Neural cell (in vitro differentiated cells): ENCODE results near the gene NFIA. TPM values are rescaled to one million over a fixed set of nuclear protein-coding genes. Genes with fewer than 3 reads are reported as not detected.

ENCODE experiments used
- H2AFZ ChIP-seq: fragments of 200-600, 300-800 bp; sonication (generic), shearing (Covaris generic); 2 replicates; pipeline ENCODE4 v1.6.0; 2014; ENCODE audit warnings: low read depth, mild to moderate bottlenecking, antibody characterized with exemption, low read length, moderate library complexity
- H3F3A ChIP-seq: fragments of 200-600 bp; shearing (Covaris generic); 2 replicates; pipeline ENCODE4 v1.6.1; 2016; ENCODE audit warnings: mild to moderate bottlenecking, moderate library complexity, mixed read lengths, antibody characterized with exemption, low read length; ENCODE audit not compliant: insufficient read depth, poor library complexity, severe bottlenecking
- H3K27ac ChIP-seq: fragments of 200-600, 300-800 bp; sonication (generic), shearing (Covaris generic); 2 replicates; pipeline ENCODE4 v1.5.1; 2014; ENCODE audit warnings: mild to moderate bottlenecking, low read length, moderate library complexity
- H3K27me3 ChIP-seq: fragments of 300-800, 200-600 bp; sonication (generic), shearing (Covaris generic); 2 replicates; pipeline ENCODE4 v1.6.0; 2014; ENCODE audit warnings: mild to moderate bottlenecking, low read depth, low read length, moderate library complexity; ENCODE audit not compliant: insufficient read depth
- H3K36me3 ChIP-seq: fragments of 300-800, 200-600 bp; sonication (generic), shearing (Covaris generic); 2 replicates; pipeline ENCODE4 v1.5.1; 2014; ENCODE audit warnings: mild to moderate bottlenecking, antibody characterized with exemption, low read length, moderate library complexity; ENCODE audit not compliant: insufficient read depth
- H3K4me2 ChIP-seq: fragments of 300-800, 200-600 bp; sonication (generic), shearing (Covaris generic); 2 replicates; pipeline ENCODE4 v1.6.0; 2014; ENCODE audit warnings: mild to moderate bottlenecking, low read length
- H3K4me3 ChIP-seq: fragments of 300-800, 200-600 bp; sonication (generic), shearing (Covaris generic); 2 replicates; pipeline ENCODE4 v1.5.1; 2014; ENCODE audit warnings: mild to moderate bottlenecking, low read length, moderate library complexity
- H3K79me2 ChIP-seq: fragments of 200-600 bp; shearing (Covaris generic); replicated peaks from 2 replicates; pipeline ENCODE4 v1.6.0; 2014; ENCODE audit warnings: mild to moderate bottlenecking, low read length, moderate library complexity; ENCODE audit not compliant: insufficient read depth
- H3K9ac ChIP-seq: fragments of 300-800, 200-600 bp; sonication (generic), shearing (Covaris generic); 2 replicates; pipeline ENCODE4 v1.6.1; 2016; ENCODE audit warnings: mild to moderate bottlenecking, low read length, mixed read lengths
- H3K9me2 ChIP-seq: fragments of 200-600 bp; shearing (Covaris generic); 2 replicates; pipeline ENCODE4 v1.6.1; 2016; ENCODE audit warnings: mild to moderate bottlenecking, low read length, mixed read lengths; ENCODE audit not compliant: insufficient read depth
- H3K9me3 ChIP-seq: fragments of 200-600, 300-800 bp; sonication (generic), shearing (Covaris generic); 2 replicates; pipeline ENCODE4 v1.6.1; 2016; ENCODE audit warnings: mild to moderate bottlenecking, mixed run types, low read length, moderate library complexity, mixed read lengths
- H4K20me1 ChIP-seq: fragments of 200-600 bp; shearing (Covaris generic); 2 replicates; pipeline ENCODE4 v1.6.1; 2016; ENCODE audit warnings: mild to moderate bottlenecking, mixed run types; ENCODE audit not compliant: insufficient read depth
- EP300 ChIP-seq: fragments of 450-650 bp; conservative IDR thresholded peaks from 2 replicates; pipeline ENCODE4 v1.6.1; 2014; ENCODE audit warnings: antibody characterized with exemption, mild to moderate bottlenecking, moderate library complexity; ENCODE audit not compliant: poor library complexity, severe bottlenecking
- EZH2 ChIP-seq: fragments of 200-600, 300-800 bp; shearing (Covaris generic), sonication (generic); IDR thresholded peaks from 2 replicates; pipeline ENCODE4 v1.6.1; 2014; ENCODE audit warnings: antibody characterized with exemption, low read length, borderline replicate concordance, mild to moderate bottlenecking; ENCODE audit not compliant: insufficient read depth, poor library complexity, severe bottlenecking
- MXI1 ChIP-seq: fragments of 450-650 bp; conservative IDR thresholded peaks from 2 replicates; pipeline ENCODE4 v1.6.1; 2014; ENCODE audit warnings: antibody characterized with exemption, mild to moderate bottlenecking; ENCODE audit not compliant: poor library complexity, severe bottlenecking
- POLR2AphosphoS5 ChIP-seq: IDR thresholded peaks from 2 replicates; pipeline ENCODE4 v1.6.1; 2012
- RAD21 ChIP-seq: fragments of 450-650 bp; conservative IDR thresholded peaks from 2 replicates; pipeline ENCODE4 v1.6.1; 2014; ENCODE audit warnings: antibody characterized with exemption, mild to moderate bottlenecking, moderate library complexity
- SMC3 ChIP-seq: fragments of 450-650 bp; conservative IDR thresholded peaks from 2 replicates; pipeline ENCODE4 v1.6.1; 2014; ENCODE audit warnings: antibody characterized with exemption, mild to moderate bottlenecking, moderate library complexity; ENCODE audit not compliant: poor library complexity
- TAF1 ChIP-seq: IDR thresholded peaks from 2 replicates; pipeline ENCODE4 v1.6.1; 2012; ENCODE audit warnings: low read depth
- polyA plus RNA-seq: library from polyadenylated mRNA; depleted of rRNA; stranded (reverse); fragments of >200 nt; gene quantifications from 2 replicates; pipeline ENCODE4 v1.2.3, GENCODE V29; 2014
- TF ChIP-seq, protein P1 (sequence below): IDR thresholded peaks from 2 replicates; pipeline ENCODE4 v1.6.1; 2012; ENCODE audit warnings: borderline replicate concordance

NFIA gene
- polyA plus RNA-seq, 1 donor from 2014 or later = 0.47 TPM

DNA sequence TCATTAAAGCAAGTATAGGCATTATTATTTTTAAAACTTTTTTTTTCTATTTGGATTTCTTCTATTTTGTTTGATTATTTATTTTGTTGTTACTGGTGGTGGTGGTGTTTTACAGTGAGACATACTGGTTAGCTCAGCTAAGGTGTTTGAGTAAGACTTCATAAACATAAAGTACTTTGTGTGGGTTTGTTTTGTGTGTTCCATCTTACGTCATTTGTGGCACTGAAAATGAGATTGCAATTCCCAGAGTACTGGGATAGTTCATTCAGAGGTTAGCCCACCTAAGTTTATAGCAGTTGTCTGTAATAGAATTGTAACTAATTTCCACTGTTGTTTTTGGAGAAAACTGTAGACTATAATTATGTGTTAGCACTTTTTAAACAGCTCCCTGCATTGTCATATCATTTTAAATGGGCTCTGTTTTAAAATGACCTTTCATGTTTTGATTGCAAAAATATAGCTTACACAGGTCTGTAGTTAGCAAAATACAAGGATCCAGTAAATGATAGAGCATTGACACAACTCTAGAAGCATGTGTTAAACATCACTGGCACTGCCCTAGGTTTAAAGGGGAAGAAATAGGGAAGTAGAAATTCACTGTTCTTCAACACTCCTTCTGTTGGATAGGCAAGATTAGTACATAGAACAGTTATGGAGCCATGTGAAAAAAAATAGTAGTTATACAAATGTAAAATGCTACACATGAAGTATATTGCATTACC lies 171.7 kb downstream of the NFIA start:
- H3F3A ChIP-seq = no peaks in the 10 kb centered on the region
- H3K4me3 ChIP-seq = no peak overlapping the region
- no peaks in the 10 kb centered on the region for H3K9me3 ChIP-seq
- TF ChIP-seq MXI1 (no peak), POLR2AphosphoS5 (no peak), EP300 (no peak), RAD21 (no peak), TAF1 (no peak), EZH2 (no peak)
- TF ChIP-seq, protein P1, sequence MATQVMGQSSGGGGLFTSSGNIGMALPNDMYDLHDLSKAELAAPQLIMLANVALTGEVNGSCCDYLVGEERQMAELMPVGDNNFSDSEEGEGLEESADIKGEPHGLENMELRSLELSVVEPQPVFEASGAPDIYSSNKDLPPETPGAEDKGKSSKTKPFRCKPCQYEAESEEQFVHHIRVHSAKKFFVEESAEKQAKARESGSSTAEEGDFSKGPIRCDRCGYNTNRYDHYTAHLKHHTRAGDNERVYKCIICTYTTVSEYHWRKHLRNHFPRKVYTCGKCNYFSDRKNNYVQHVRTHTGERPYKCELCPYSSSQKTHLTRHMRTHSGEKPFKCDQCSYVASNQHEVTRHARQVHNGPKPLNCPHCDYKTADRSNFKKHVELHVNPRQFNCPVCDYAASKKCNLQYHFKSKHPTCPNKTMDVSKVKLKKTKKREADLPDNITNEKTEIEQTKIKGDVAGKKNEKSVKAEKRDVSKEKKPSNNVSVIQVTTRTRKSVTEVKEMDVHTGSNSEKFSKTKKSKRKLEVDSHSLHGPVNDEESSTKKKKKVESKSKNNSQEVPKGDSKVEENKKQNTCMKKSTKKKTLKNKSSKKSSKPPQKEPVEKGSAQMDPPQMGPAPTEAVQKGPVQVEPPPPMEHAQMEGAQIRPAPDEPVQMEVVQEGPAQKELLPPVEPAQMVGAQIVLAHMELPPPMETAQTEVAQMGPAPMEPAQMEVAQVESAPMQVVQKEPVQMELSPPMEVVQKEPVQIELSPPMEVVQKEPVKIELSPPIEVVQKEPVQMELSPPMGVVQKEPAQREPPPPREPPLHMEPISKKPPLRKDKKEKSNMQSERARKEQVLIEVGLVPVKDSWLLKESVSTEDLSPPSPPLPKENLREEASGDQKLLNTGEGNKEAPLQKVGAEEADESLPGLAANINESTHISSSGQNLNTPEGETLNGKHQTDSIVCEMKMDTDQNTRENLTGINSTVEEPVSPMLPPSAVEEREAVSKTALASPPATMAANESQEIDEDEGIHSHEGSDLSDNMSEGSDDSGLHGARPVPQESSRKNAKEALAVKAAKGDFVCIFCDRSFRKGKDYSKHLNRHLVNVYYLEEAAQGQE = no peak
- no peak overlapping the region for H2AFZ ChIP-seq
- no peak overlapping the region for H3K9ac ChIP-seq
- H3K4me2 ChIP-seq = no peak overlapping the region
- no peaks in the 10 kb centered on the region for H4K20me1 ChIP-seq
- H3K27me3 ChIP-seq = no peaks in the 10 kb centered on the region
- no peaks in the 10 kb centered on the region for H3K36me3 ChIP-seq
- H3K27ac ChIP-seq = no peak overlapping the region
- H3K9me2 ChIP-seq = no peaks in the 10 kb centered on the region
- no peaks in the 10 kb centered on the region for H3K79me2 ChIP-seq

DNA sequence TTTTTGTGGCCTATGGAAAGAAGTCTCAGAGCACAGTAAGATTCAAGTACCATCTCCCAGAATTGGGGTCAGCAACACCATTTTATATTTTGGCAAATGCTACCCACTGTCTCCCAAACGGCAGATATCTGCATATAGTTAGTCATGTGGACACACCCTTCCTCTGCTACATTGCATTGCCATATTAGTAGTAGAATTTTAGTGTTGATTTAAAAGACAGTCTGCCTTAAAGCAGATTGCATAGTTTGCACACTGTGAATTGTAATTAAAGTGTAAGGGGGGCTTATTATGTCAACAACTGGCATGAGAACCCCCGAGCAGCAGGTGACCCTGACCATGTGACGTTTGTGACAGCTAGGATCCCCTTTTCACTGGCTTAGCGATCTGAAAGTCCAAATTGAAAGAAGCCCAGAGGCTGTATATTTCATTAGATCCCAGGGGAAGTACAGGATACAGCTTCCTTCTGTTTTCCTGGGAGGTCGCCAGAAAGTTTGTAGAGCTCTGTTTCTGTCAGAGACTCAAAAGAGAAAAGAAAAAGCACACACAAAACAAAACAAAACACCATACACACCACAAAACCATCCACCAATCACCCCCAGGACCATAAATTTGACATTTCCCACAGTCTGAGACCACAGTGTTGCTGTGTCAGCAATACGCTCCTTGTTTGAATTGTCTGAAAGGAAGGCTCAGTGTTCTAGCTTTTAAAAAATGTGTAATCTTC lies 172.4 kb downstream of the NFIA start:
- H3K27me3 ChIP-seq = no peaks in the 10 kb centered on the region
- H3K9ac ChIP-seq = no peak overlapping the region
- no peak overlapping the region for H3K27ac ChIP-seq
- H4K20me1 ChIP-seq = no peaks in the 10 kb centered on the region
- H3K79me2 ChIP-seq = no peaks in the 10 kb centered on the region
- H3K9me3 ChIP-seq = no peaks in the 10 kb centered on the region
- H3K4me2 ChIP-seq = no peak overlapping the region
- no peak overlapping the region for H2AFZ ChIP-seq
- H3K36me3 ChIP-seq = no peaks in the 10 kb centered on the region
- no peaks in the 10 kb centered on the region for H3F3A ChIP-seq
- no peaks in the 10 kb centered on the region for H3K9me2 ChIP-seq
- H3K4me3 ChIP-seq = no peak overlapping the region
- TF ChIP-seq MXI1 (no peak), SMC3 (no peak), EP300 (no peak), TAF1 (no peak), POLR2AphosphoS5 (no peak)
- TF ChIP-seq, protein P1 = no peak
